HG02678 (cell line): Measurements from ENCODE around the gene WDR81.
A peak's percentile ranks its signal among the peaks of the same experiment; 100 is the strongest.
"Not testable (repeated sequence)": the region's sequence is repeated elsewhere in the genome, so short reads cannot be mapped to it uniquely, and the experiment has no call there.

Experiments
- ATAC-seq: cut with Tn5 transposase; IDR thresholded peaks from one replicate; pipeline ENCODE4 v1.9.1; 2021; ENCODE audit warnings: mild to moderate bottlenecking, moderate library complexity; ENCODE audit not compliant: unreplicated experiment

WDR81 gene

DNA sequence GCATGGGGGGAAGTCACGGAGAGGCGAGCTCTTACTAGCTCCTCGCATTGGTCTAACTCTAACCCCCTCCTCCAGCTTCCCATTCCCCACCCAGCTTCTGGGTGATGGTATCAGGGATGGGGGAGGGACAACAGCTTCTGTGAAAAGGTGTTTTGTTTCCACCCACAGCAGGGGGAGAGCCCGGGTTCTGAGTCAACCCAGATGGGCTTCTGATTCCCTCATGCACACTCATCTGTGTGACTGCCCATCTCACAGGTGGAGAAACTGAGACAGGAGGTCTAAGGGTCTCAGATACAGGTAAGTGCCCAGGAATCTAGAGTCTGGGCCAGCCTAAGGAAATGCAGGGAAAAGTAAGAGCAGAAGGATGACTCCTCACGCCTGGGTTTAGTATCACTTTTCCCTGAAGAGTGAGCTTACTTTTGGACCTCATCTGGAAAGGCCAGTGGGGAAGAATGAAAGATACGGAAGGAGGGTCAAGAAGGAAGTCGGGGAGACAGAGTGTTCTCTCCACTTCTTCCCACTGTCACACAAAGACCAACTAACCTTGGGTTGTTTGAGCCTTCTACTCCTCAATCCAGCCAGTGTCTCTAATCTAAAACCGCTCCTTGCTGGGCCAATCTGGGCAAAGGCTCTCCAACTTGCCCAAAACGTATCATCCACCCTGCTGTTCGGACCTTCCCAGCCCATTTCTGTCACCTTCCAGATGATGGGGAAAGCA, 11.2 kb upstream of the WDR81 start:
- no peak for ATAC-seq

DNA sequence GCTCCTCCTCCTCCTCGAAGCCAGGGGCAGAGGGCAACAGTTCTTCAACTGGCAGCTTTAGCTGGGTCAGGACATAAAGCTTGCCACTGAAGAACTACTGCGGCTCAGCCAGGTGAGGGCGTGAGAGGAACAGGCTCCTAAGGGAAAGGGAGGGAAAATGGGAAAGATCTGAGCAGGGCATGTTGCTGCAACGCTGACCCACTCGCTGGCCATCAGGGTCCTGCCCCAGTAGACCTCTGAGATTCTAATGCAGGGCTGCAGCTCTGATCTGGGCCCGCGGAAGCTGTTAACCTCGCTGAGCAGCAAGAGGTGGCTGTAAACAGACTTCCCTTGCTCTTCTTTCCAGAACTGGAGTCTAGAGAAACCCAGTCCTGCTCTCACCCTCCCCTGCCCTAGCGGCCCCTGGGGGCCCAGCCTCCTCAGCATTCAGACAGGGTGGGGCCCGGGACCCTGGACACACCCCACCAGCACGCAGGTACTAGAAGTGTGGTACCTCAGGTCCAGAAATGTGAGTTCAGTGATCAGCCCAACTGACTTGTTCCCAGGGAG, 10.6 kb upstream of the WDR81 start:
- ATAC-seq: no peak

DNA sequence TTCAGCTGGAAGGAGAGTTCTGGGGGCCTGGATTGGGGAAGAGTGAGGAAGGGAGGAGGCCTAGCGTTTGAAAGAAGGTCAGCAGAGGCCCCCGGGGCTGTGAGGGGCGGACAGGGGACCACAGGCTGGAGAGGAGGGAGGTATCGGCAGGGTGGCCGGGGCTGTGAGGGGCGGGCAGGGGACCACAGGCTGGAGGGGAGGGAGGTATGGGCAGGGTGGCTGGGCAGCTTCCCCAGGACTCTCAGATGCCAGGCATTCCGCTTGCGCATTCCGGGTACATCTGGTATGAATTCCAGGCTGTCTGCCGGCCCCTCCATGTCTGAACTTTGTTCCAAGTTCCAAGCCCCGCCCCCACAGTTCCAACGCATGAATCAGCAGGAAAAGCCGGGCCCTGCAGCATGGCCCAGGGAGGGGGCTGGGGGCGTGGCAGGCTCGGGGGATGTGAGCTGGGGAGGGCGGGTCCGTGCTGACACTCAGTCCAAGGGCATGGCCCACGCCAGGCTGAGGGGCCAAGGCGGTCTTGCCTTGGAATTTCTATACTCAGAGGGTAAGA, 10.0 kb upstream of the WDR81 start:
- no peak for ATAC-seq

DNA sequence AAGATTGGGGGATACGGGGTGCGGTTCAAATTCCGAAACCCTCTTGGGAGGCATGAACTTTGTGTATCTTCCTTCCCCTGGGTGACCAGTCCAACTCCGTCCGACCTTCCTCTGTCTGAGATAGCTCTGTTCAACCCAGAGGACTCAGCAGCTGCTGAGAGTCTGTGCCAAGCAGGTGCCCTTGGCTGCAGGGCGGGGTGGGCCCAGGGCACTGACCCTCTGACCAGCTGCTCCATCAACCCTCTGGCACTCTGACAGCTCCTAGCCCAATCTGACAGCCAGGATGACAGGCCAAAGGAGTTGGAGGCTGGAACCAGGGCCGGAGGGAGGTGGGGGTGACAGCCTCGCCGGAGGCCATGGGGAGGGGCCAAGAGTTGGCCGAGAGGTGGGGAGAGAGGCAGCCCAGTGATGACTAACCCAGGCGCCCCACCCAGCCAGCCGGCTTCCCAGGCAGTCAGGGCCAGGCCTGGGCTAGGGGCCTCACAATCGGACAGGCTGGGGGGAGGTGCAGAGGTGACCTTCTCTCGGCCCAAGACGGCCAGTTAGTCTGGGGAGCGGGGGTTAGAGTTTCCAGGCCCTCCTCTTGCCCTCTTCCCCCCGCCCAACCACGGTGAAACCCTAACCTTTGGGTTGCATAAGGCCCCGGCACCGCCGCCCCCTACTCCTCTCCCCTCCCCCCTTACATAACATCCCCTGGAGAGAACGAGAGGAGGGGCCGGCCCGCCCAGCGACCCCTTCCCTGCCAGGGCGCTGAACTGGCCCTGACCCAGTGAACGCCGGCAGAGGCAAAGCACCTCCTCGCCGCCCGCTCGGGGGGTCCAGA, 9.3 kb upstream of the WDR81 start:
- ATAC-seq: no peak

DNA sequence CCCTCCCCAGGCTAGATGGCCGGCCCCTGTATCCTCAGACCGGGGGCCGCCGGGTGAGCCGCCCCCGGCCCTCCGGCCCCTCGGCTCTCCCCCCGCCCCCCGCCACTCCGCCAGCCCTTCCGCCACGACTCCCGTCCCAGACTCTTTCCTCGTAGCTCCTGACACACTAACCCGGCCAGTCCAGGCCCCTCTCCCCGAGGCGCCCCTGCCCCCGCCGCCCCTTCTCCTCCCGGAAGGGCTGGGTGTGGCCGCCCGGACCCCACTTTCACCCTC, 8.8 kb upstream of the WDR81 start:
- no peak for ATAC-seq

- peak; percentile 79 for ATAC-seq
Measured at GRCh38 chr17:1716076-1716911, 8.2 kb upstream of the WDR81 start.

GRCh38 chr17:1716912-1717695, 7.4 kb upstream of the WDR81 start:
- ATAC-seq: peak; percentile 35

DNA sequence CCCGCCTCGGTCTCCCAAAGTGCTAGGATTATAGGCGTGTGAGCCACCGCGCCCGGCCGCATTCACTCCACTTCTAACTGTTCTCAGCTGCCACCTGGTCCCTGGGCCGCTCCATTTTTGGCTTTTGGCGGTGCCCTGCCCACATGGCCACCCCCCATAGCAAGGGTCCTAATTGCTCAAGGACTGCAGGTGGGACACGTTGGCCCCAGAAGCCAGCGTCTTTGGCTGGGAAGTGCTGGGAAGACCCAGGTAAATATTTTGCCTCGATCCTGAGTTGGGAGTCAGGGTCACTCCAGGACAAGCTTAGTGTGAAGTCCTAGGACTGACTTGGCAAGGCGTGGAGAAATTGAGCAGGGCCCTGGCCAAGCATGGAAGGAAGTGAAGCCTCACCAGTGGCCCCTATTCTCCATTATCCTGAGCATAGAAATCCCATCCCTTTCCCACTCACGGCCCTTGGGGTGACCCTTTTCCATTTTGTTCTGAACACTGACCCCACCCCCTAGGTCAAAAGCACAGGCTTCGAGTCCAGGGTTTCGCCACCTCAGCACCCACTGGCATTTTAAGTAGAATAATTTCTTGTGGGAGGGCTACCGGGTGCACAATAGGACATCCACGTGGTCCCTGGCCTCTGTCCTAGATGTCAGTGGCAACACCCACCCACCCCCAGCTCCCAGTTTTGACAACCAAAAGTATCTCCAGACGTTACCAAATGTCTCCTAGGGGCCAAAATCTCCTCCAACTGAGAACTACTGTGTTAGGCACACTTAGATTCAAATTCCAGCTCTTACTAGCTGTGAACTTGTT, 5.9 kb upstream of the WDR81 start:
- no peak for ATAC-seq

DNA sequence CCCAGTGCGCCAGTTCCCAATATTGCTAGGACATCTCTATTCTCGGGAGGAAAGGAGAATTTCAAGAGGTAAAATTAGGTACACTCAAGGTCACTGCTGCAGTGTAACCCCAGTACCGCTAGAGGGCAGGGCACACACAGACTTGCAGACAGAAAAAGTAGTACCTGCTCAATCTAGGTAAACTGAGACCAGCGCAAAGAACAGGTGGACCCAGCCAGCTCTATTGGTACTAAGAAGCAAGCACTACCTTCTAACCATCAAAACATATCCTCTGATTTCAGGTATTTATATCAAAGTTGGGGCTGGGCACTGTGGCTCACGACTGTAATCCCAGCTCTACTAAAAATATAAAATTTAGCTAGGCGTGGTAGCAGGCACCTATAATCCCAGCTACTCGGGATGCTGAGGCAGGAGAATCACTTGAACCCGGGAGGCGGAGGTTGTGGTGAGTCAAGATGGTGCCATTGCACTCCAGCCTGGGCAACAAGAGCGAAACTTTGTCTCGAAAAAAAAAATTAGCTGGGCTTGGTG, 3.6 kb upstream of the WDR81 start:
- ATAC-seq: no peak

- ATAC-seq: not testable (repeated sequence)
Measured at GRCh38 chr17:1722022-1722421, 2.5 kb upstream of the WDR81 start.

GRCh38 chr17:1724869-1725641, 551 bp downstream of the WDR81 start:
- peak; percentile 2 for ATAC-seq

GRCh38 chr17:1725642-1726511, 1.4 kb downstream of the WDR81 start:
- no peak for ATAC-seq

- ATAC-seq: no peak
Measured at GRCh38 chr17:1726626-1727257, 2.2 kb downstream of the WDR81 start.

DNA sequence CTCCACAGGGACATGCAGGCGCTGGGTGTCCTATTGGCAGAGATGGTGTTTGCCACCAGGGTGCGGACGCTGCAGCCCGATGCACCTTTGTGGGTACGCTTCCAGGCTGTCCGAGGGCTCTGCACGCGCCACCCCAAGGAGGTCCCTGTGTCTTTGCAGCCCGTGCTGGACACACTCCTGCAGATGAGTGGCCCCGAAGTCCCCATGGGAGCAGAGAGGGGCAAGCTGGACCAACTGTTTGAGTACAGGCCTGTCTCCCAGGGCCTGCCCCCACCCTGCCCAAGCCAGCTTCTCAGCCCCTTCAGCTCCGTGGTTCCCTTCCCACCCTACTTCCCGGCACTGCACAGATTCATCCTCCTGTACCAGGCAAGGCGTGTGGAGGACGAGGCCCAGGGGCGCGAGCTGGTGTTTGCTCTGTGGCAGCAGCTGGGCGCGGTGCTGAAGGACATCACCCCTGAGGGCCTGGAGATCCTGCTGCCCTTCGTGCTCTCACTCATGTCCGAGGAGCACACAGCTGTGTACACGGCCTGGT, 2.8 kb downstream of the WDR81 start:
- ATAC-seq: no peak

- ATAC-seq: no peak
Measured at GRCh38 chr17:1727876-1728630, 3.5 kb downstream of the WDR81 start.

- no peak for ATAC-seq
Measured at GRCh38 chr17:1729966-1730325, 5.4 kb downstream of the WDR81 start.
